Panc1 (cell line): ENCODE results near the gene CALD1. TPM values are rescaled to one million over a fixed set of nuclear protein-coding genes. Genes with fewer than 3 reads are reported as not detected.

Experiments used
- ATAC-seq: fragments of 200-7000 bp; cut with Tn5 transposase; 2 replicates; pipeline ENCODE4 v1.9.1; 2020; ENCODE audit warnings: mild to moderate bottlenecking, moderate library complexity
- BruUV-seq: library from RNA; stranded (reverse); fragments of 400-500 nt; replicated peaks from 2 replicates; lab custom pipeline; 2021; lab: Mats Ljungman, UMichigan
- CTCF ChIA-PET: fragments of 300-600 bp; sonication (Branson Sonifier 250); formaldehyde crosslinking; loops from one replicate; lab custom pipeline; 2022; ENCODE audit warnings: antibody characterized with exemption; lab: Charles Lee
- POLR2A ChIA-PET: fragments of 300-600 bp; sonication (Branson Sonifier 250); formaldehyde crosslinking; loops from one replicate; lab custom pipeline; 2022; ENCODE audit warnings: antibody characterized with exemption; lab: Charles Lee
- DNase-seq: peaks from one replicate; pipeline ENCODE4 v3.0.0-alpha.2; 2010; ENCODE audit warnings: low read depth, low spot score
- H3K27ac ChIP-seq: 2 replicates; pipeline ENCODE4 v1.5.1; 2011; ENCODE audit warnings: mild to moderate bottlenecking, low read length, inconsistent platforms
- H3K27me3 ChIP-seq: fragments of 200-500 bp; sonication (Bioruptor generic); 2 replicates; pipeline ENCODE4 v1.6.0; 2014; ENCODE audit warnings: low read length, inconsistent platforms; ENCODE audit not compliant: control insufficient read depth, insufficient read depth
- H3K36me3 ChIP-seq: fragments of 200-500 bp; sonication (Bioruptor generic); 2 replicates; pipeline ENCODE4 v1.5.1; 2014; ENCODE audit warnings: inconsistent platforms, mild to moderate bottlenecking, low read length, moderate library complexity; ENCODE audit not compliant: control insufficient read depth, insufficient read depth
- H3K4me1 ChIP-seq: 2 replicates; pipeline ENCODE4 v1.5.1; 2011; ENCODE audit warnings: inconsistent platforms, mild to moderate bottlenecking, low read length, moderate library complexity; ENCODE audit not compliant: control insufficient read depth, insufficient read depth
- H3K4me3 ChIP-seq, 2 experiments: 2 replicates each; pipeline ENCODE4 v1.5.1; 2011 to 2012; ENCODE audit warnings: low read depth in 2 of 2, low read length in 2 of 2, mild to moderate bottlenecking in 2 of 2, inconsistent platforms in 1 of 2, moderate library complexity in 1 of 2
- H3K9me3 ChIP-seq: fragments of 200-500 bp; sonication (Bioruptor generic); 2 replicates; pipeline ENCODE4 v1.5.1; 2014; ENCODE audit warnings: low read depth, mild to moderate bottlenecking, inconsistent platforms, low read length, moderate library complexity; ENCODE audit not compliant: control insufficient read depth, insufficient read depth
- CTCF ChIP-seq: fragments of 450-650 bp; IDR thresholded peaks from 2 replicates; pipeline ENCODE4 v1.5.1; 2017; ENCODE audit warnings: mild to moderate bottlenecking
- POLR2AphosphoS5 ChIP-seq: IDR thresholded peaks from 2 replicates; pipeline ENCODE4 v1.6.1; 2012; ENCODE audit warnings: mild to moderate bottlenecking, low read depth, low read length, moderate library complexity
- REST ChIP-seq, 2 experiments: IDR thresholded peaks; 2 replicates each; pipeline ENCODE4 v1.6.1; 2011 to 2012; ENCODE audit warnings: low read depth in 2 of 2, control low read depth in 1 of 2, low read length in 1 of 2, mild to moderate bottlenecking in 1 of 2, moderate library complexity in 1 of 2; ENCODE audit not compliant: insufficient read depth in 1 of 2
- SIN3A ChIP-seq: IDR thresholded peaks from 2 replicates; pipeline ENCODE4 v1.6.1; 2012; ENCODE audit warnings: low read depth, mild to moderate bottlenecking, low read length, moderate library complexity, borderline replicate concordance; ENCODE audit not compliant: insufficient read depth
- TCF7L2 ChIP-seq: IDR thresholded peaks from 2 replicates; pipeline ENCODE4 v1.6.1; 2011; ENCODE audit warnings: mild to moderate bottlenecking, low read depth, low read length, inconsistent platforms
- in situ Hi-C: cut with HindIII; loops from 2 replicates; pipeline ENCODE4 v1.10.0; 2016; ENCODE audit warnings: low sequenced_read_pairs, low pct_unique_long_range_greater_than_20kb
- intact Hi-C: fragments of 100-400 bp; cut with micrococcal nuclease; formaldehyde crosslinking; loops from one replicate; pipeline ENCODE4 v1.10.0; 2022; ENCODE audit not compliant: unreplicated experiment
- total RNA-seq: library from RNA; stranded (reverse); gene quantifications from one replicate; pipeline ENCODE4 v1.2.1, GENCODE V29; 2021; ENCODE audit not compliant: unreplicated experiment

CALD1 gene
- total RNA-seq, 1 experiment from 2014 or later: 9.2 TPM

GRCh38 chr7:134792968-134793367 lies 13.5 kb downstream of the CALD1 start:
- DNase-seq (no peak), ATAC-seq (no peak)
- intact Hi-C loops: no loop called here
- no TSS peak for BruUV-seq
- Histone ChIP-seq H3K4me1 (no peaks in the 10 kb centered on the region), H3K27me3 (no peaks in the 10 kb centered on the region), H3K4me3 (no peak overlapping the region), H3K27ac (no peak overlapping the region), H3K36me3 (no peaks in the 10 kb centered on the region), H3K9me3 (no peaks in the 10 kb centered on the region)
- CTCF ChIA-PET: no interaction called here
- TF ChIP-seq TCF7L2 (no peak), REST (IDR thresholded peaks at IDR 0.05; ENCODE audit: insufficient read depth in 1 of 2, low read depth in 2 of 2, low read length in 1 of 2) (no peak), SIN3A (no peak), POLR2AphosphoS5 (no peak), CTCF (no peak)
- POLR2A ChIA-PET: interaction anchor here (0.6 kb wide), 1 partner anchor 45 kb away, joined by 3 read pairs; no protein-coding TSS in a partner anchor
- in situ Hi-C loops: no loop called here

DNA sequence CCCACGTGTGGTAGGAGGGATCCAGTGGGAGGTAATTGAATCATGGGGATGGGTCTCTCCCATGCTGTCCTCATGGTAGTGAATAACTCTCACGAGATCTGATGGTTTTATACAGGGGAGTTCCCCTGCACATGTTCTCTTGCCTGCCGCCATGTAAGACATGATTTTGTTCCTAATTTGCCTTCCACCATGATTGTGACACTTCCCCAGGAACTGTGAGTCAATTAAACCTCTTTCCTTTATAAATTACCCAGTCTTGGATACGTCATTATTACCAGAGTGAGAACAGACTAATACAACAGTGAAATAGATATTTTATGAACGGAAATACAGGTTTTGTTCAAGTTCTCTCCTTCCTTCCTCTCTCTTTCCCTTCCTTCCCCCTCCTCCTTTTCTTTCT lies 15.8 kb downstream of the CALD1 start:
- in situ Hi-C loops: no loop called here
- TF ChIP-seq REST (IDR thresholded peaks at IDR 0.05; ENCODE audit: insufficient read depth in 1 of 2, low read depth in 2 of 2, low read length in 1 of 2) (no peak), SIN3A (no peak), CTCF (no peak), POLR2AphosphoS5 (no peak), TCF7L2 (no peak)
- ATAC-seq (no peak), DNase-seq (no peak)
- H3K27me3 ChIP-seq: no peaks in the 10 kb centered on the region
- no peaks in the 10 kb centered on the region for H3K4me1 ChIP-seq
- no peak overlapping the region for H3K27ac ChIP-seq
- H3K9me3 ChIP-seq: no peaks in the 10 kb centered on the region
- no TSS peak for BruUV-seq
- intact Hi-C loops: no loop called here
- no peak overlapping the region for H3K4me3 ChIP-seq
- no peaks in the 10 kb centered on the region for H3K36me3 ChIP-seq
- ChIA-PET CTCF (no interaction called here), POLR2A (no interaction called here)
